Measurements from ENCODE around the gene RIMS3.
"Not testable (repeated sequence)": the region's sequence is repeated elsewhere in the genome, so short reads cannot be mapped to it uniquely, and the experiment has no call there.

The RIMS3 gene

DNA sequence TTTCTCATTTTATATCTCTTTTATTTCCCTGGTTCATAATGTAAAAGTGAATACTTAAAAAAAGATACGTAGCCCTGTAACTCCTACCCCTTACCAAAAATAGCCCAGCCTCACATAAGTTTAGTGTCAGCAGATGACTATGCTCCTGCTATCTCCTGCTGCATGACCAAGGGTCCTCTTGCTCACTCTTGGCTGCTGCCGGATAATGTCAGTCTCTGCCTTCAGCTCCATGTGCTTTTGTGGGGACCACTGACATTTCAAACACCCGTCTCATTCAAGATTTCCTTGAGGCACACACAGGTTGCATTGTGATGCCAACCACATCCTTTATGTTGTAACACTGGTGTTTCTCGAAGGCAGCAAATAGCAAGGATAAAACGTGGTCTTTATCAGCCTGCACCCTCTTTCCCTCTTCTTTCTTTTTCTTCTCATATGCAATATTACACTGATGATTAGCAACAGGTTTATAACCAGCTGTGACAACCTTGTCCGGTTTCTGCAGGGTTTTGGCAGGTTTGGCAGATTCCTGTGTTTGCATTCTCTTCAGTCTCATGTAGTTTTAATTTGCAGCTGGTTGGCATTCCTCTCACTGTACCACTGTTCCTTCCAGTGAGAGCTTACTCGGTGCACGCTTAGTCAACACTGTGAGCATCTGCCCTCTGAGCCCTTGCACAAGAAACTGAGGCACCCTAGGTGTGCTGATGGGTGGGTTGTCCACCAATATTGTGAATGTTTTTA lies 71.9 kb downstream of the RIMS3 start:
- no peak for DNase-seq (ENCODE audit: low read depth in 3 of 3)

DNA sequence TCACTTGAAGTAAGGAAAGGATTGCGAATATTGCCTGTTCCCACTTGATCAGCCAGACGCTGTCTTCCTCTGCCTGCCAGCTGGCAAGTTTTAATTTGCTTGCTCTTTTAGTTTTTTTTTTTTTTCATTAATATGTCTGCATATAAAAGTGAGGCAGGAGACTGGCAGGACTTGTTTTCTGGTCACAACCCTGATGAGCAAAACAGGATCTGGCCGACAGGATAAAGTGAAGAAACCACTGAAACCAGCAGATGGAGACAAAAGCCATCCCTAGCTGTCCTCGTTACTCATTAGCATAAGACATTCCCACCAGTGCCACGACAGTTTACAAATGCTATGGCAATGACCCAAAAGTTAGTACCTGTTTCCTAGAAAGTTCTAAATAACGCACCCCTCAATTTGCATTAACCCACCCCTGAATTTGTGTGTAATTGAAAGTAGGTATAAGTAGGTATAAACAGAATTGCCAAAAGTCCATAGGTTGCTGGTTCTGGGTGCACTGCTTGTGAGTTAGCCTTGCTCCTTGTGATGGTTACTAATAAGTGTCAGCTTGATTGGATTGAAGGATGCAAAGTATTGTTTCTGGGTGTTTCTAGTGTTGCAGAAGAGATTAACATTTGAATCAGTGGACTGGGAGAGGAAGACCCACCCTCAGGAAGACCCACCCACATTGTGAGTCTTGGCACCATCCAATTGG lies 73.2 kb downstream of the RIMS3 start:
- DNase-seq (ENCODE audit: low read depth in 3 of 3), result no peak

DNA sequence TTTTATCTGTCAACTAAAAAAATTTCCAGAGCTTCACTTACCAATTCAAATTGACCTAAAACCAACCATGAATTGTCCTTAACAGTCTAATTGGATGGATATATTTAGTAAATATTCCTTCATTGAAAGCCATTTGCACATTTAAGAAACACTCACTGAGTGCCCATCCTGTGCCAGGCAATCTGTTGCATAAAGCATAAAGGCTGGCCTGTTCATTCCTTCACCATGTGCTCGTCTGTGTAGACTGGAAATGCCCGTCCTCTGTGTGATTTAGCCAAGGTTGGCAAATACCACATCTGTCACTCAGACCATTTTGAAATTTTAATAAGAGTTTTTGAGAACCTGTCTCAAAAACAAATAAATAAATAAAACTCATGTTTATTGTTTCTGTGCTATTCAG lies 76.9 kb downstream of the RIMS3 start:
- DNase-seq (ENCODE audit: low read depth in 3 of 3), result no peak

- no peak for DNase-seq (ENCODE audit: low read depth in 3 of 3)
These were observed 81.5 kb downstream of the RIMS3 start for GRCh38 chr1:40583980-40584379.

GRCh38 chr1:40582116-40582515 lies 83.4 kb downstream of the RIMS3 start:
- no peak for DNase-seq (ENCODE audit: low read depth in 3 of 3)

GRCh38 chr1:40575336-40575735 lies 90.1 kb downstream of the RIMS3 start:
- no peak for DNase-seq (ENCODE audit: low read depth in 3 of 3)

DNA sequence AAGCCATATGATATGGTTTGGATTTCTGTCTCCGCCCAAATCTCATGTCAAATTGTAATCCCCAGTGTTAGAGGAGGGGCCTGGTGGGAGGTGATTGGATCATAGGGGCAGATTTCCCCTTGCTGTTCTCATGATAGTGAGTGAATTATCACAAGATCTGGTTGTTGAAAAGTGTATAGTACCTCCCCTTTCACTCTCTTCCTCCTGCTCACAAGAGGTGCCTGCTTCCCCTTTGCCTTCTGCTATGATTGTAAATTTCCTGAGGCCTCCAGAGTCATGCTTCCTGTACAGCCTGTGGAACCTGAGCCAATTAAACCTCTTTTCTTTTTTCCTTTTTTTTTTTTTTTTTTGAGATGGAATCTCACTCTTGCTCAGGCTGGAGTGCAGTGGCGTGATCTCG lies 90.7 kb downstream of the RIMS3 start:
- not testable (repeated sequence) for DNase-seq (ENCODE audit: low read depth in 3 of 3)
